WTC11 (cell line): ENCODE data around the gene ST6GAL1. TPM values are rescaled to one million over a fixed set of nuclear protein-coding genes. Genes with fewer than 3 reads are reported as not detected.

Experiments used
- ATAC-seq: fragments of 200-7000 bp; cut with Tn5 transposase; 2 replicates; pipeline ENCODE4 v1.10.0; 2021; ENCODE audit warnings: mild to moderate bottlenecking, moderate library complexity
- CTCF ChIA-PET: fragments of 300-600 bp; sonication (Branson Sonifier 250); formaldehyde crosslinking; loops from one replicate; lab custom pipeline; 2021; ENCODE audit warnings: antibody characterized with exemption; lab: Charles Lee
- POLR2A ChIA-PET: fragments of 350-600 bp; sonication (Branson Sonifier 250); formaldehyde crosslinking; loops from one replicate; lab custom pipeline; 2021; ENCODE audit warnings: antibody characterized with exemption; lab: Charles Lee
- DNase-seq: peaks from one replicate; pipeline ENCODE4 v3.0.0; 2021; ENCODE audit warnings: low spot score
- H3K27ac Mint-ChIP-seq: 2 replicates; pipeline ENCODE4 v1.8.0; 2021; ENCODE audit warnings: mixed read lengths
- H3K27me3 Mint-ChIP-seq: 2 replicates; pipeline ENCODE4 v1.8.0; 2021; ENCODE audit warnings: low read depth, mild to moderate bottlenecking, moderate library complexity, mixed read lengths
- H3K36me3 Mint-ChIP-seq: 2 replicates; pipeline ENCODE4 v1.8.0; 2021; ENCODE audit warnings: mixed read lengths
- H3K4me1 Mint-ChIP-seq: 2 replicates; pipeline ENCODE4 v1.8.0; 2022; ENCODE audit warnings: mixed read lengths
- H3K4me3 Mint-ChIP-seq: 2 replicates; pipeline ENCODE4 v1.8.0; 2021; ENCODE audit warnings: mild to moderate bottlenecking, moderate library complexity, mixed read lengths
- H3K9me3 Mint-ChIP-seq: 2 replicates; pipeline ENCODE4 v1.8.0; 2021; ENCODE audit warnings: mixed read lengths
- ATF6 ChIP-seq: sonication (generic); formaldehyde crosslinking; IDR thresholded peaks from 2 replicates; pipeline ENCODE4 v1.8.1; 2023; ENCODE audit warnings: mild to moderate bottlenecking, missing genetic modification reagents
- CBFB ChIP-seq: sonication (generic); formaldehyde crosslinking; IDR thresholded peaks from 2 replicates; pipeline ENCODE4 v1.8.1; 2022; ENCODE audit warnings: mild to moderate bottlenecking, low read depth, missing genetic modification reagents
- CREB1 ChIP-seq: sonication (generic); formaldehyde crosslinking; IDR thresholded peaks from 2 replicates; pipeline ENCODE4 v1.8.0; 2023; ENCODE audit warnings: mild to moderate bottlenecking, missing genetic modification reagents
- CTCF ChIP-seq: fragments of 200-600 bp; IDR thresholded peaks from 2 replicates; pipeline ENCODE4 v1.8.0; 2022; ENCODE audit warnings: antibody characterized with exemption
- E2F1 ChIP-seq: sonication (generic); formaldehyde crosslinking; IDR thresholded peaks from 2 replicates; pipeline ENCODE4 v1.8.0; 2022; ENCODE audit warnings: mild to moderate bottlenecking, missing genetic modification reagents
- ERG ChIP-seq: fragments of 250-450 bp; sonication (Bioruptor Pico); IDR thresholded peaks from 2 replicates; pipeline ENCODE4 v1.8.0; 2021; ENCODE audit warnings: mild to moderate bottlenecking
- FOXP1 ChIP-seq: sonication (generic); formaldehyde crosslinking; IDR thresholded peaks from 2 replicates; pipeline ENCODE4 v1.8.0; 2022; ENCODE audit warnings: missing genetic modification reagents, mild to moderate bottlenecking, moderate library complexity, borderline replicate concordance
- HMGXB4 ChIP-seq: sonication (generic); formaldehyde crosslinking; IDR thresholded peaks from 2 replicates; pipeline ENCODE4 v1.8.1; 2023; ENCODE audit warnings: mild to moderate bottlenecking, moderate library complexity, missing genetic modification reagents
- MYBL2 ChIP-seq: sonication (generic); formaldehyde crosslinking; IDR thresholded peaks from 2 replicates; pipeline ENCODE4 v1.8.1; 2023; ENCODE audit warnings: mild to moderate bottlenecking, moderate library complexity, missing genetic modification reagents
- NFE2L1 ChIP-seq: sonication (generic); formaldehyde crosslinking; IDR thresholded peaks from 2 replicates; pipeline ENCODE4 v1.8.1; 2023; ENCODE audit warnings: missing genetic modification reagents
- STAT6 ChIP-seq: sonication (generic); formaldehyde crosslinking; conservative IDR thresholded peaks from 2 replicates; pipeline ENCODE4 v1.8.1; 2023; ENCODE audit warnings: mild to moderate bottlenecking, low read depth, missing genetic modification reagents, moderate library complexity
- ZBTB21 ChIP-seq: sonication (generic); formaldehyde crosslinking; IDR thresholded peaks from 2 replicates; pipeline ENCODE4 v1.8.1; 2023; ENCODE audit warnings: mild to moderate bottlenecking, missing genetic modification reagents, borderline replicate concordance
- ZNF138 ChIP-seq: sonication (generic); formaldehyde crosslinking; conservative IDR thresholded peaks from 2 replicates; pipeline ENCODE4 v1.8.1; 2022; ENCODE audit warnings: mild to moderate bottlenecking, moderate library complexity, missing genetic modification reagents
- ZNF219 ChIP-seq: sonication (generic); formaldehyde crosslinking; IDR thresholded peaks from 2 replicates; pipeline ENCODE4 v1.8.0; 2023; ENCODE audit warnings: missing genetic modification reagents, mild to moderate bottlenecking, borderline replicate concordance
- ZNF317 ChIP-seq: sonication (generic); formaldehyde crosslinking; IDR thresholded peaks from 2 replicates; pipeline ENCODE4 v1.8.1; 2023; ENCODE audit warnings: low read depth, mild to moderate bottlenecking, moderate library complexity, missing genetic modification reagents, borderline replicate concordance
- ZNF396 ChIP-seq: fragments of 250-450 bp; sonication (Bioruptor Pico); IDR thresholded peaks from 2 replicates; pipeline ENCODE4 v1.8.0; 2021; ENCODE audit warnings: mild to moderate bottlenecking, moderate library complexity, borderline replicate concordance
- ZNF416 ChIP-seq: fragments of 250-450 bp; sonication (Bioruptor Pico); IDR thresholded peaks from 2 replicates; pipeline ENCODE4 v1.9.0; 2021; ENCODE audit warnings: mild to moderate bottlenecking, inconsistent platforms
- ZNF425 ChIP-seq: fragments of 250-450 bp; sonication (Bioruptor Pico); conservative IDR thresholded peaks from 2 replicates; pipeline ENCODE4 v1.9.0; 2021; ENCODE audit warnings: mild to moderate bottlenecking
- total RNA-seq: library from RNA; stranded (reverse); gene quantifications from 3 replicates; pipeline ENCODE4 v1.2.3, GENCODE V29; 2021

The ST6GAL1 gene
- total RNA-seq, 1 experiment from 2014 or later: 87.5 TPM

- TF ChIP-seq STAT6 (no peak), CREB1 (CRISPR knock-in tag) (no peak), FOXP1 (CRISPR knock-in tag) (no peak)
These were observed 174.0 kb downstream of the ST6GAL1 start (continued) for GRCh38 chr3:187104342-187104741.

GRCh38 chr3:187104933-187105332, 174.6 kb downstream of the ST6GAL1 start:
- no peak for TF ChIP-seq ZNF219 (CRISPR knock-in tag)
- TF ChIP-seq CBFB (CRISPR knock-in tag): no peak
- H3K4me3 Mint-ChIP-seq: no peak overlapping the region
- no peak for ATAC-seq
- H3K9me3 Mint-ChIP-seq: no peaks in the 10 kb centered on the region
- no peaks in the 10 kb centered on the region for H3K27me3 Mint-ChIP-seq
- no peak overlapping the region for H3K27ac Mint-ChIP-seq
- peaks cover 16% of the 10 kb centered on the region for H3K4me1 Mint-ChIP-seq
- POLR2A ChIA-PET: no interaction called here
- CTCF ChIA-PET: interaction anchor here (1.0 to 2.9 kb wide), 3 partner anchors 8 to 35 kb away, joined by 3 to 12 read pairs (median 3); partner anchors contain the start of gene RPL39L
- H3K36me3 Mint-ChIP-seq: no peaks in the 10 kb centered on the region
- DNase-seq: no peak

GRCh38 chr3:187105700-187106099, 175.4 kb downstream of the ST6GAL1 start:
- DNase-seq (no peak), ATAC-seq (no peak)
- ChIA-PET CTCF (interaction anchor here (0.8 to 2.9 kb wide), 3 partner anchors 8 to 34 kb away, joined by 3 to 12 read pairs (median 6); partner anchors contain the start of gene RPL39L), POLR2A (no interaction called here)
- Mint-ChIP-seq H3K4me3 (no peak overlapping the region), H3K9me3 (no peaks in the 10 kb centered on the region), H3K27ac (no peak overlapping the region), H3K27me3 (no peaks in the 10 kb centered on the region), H3K36me3 (no peaks in the 10 kb centered on the region), H3K4me1 (peaks cover 16% of the 10 kb centered on the region)
- TF ChIP-seq E2F1 (no peak), ZNF425 (CRISPR knock-in tag) (no peak), ZNF317 (no peak), ZNF416 (CRISPR knock-in tag) (no peak), ZBTB21 (CRISPR knock-in tag) (no peak), CTCF (no peak), CBFB (CRISPR knock-in tag) (no peak), ZNF396 (CRISPR knock-in tag) (no peak), ZNF138 (CRISPR knock-in tag) (no peak), NFE2L1 (no peak), ERG (CRISPR knock-in tag) (no peak), HMGXB4 (CRISPR knock-in tag) (no peak), MYBL2 (no peak), ATF6 (CRISPR knock-in tag) (no peak)
